Forelimb muscle (tissue), 1 donor: ENCODE measurements around the gene EIF4E. TPM values are rescaled to one million over a fixed set of nuclear protein-coding genes. Genes with fewer than 3 reads are reported as not detected.
A peak's percentile ranks its signal among the peaks of the same experiment; 100 is the strongest.
"Not testable (repeated sequence)": the region's sequence is repeated elsewhere in the genome, so short reads cannot be mapped to it uniquely, and the experiment has no call there.

Experiments
- DNase-seq: peaks from one replicate; pipeline ENCODE4 v3.0.0-alpha.2; 2013; ENCODE audit warnings: low read depth
- polyA plus RNA-seq: library from polyadenylated mRNA; unstranded; fragments of 120-200 nt; gene quantifications from one replicate; pipeline ENCODE4 v1.2.1, GENCODE V29; 2013; ENCODE audit not compliant: insufficient read length

EIF4E gene, protein sequence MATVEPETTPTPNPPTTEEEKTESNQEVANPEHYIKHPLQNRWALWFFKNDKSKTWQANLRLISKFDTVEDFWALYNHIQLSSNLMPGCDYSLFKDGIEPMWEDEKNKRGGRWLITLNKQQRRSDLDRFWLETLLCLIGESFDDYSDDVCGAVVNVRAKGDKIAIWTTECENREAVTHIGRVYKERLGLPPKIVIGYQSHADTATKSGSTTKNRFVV
- 47.7 TPM for polyA plus RNA-seq

DNA sequence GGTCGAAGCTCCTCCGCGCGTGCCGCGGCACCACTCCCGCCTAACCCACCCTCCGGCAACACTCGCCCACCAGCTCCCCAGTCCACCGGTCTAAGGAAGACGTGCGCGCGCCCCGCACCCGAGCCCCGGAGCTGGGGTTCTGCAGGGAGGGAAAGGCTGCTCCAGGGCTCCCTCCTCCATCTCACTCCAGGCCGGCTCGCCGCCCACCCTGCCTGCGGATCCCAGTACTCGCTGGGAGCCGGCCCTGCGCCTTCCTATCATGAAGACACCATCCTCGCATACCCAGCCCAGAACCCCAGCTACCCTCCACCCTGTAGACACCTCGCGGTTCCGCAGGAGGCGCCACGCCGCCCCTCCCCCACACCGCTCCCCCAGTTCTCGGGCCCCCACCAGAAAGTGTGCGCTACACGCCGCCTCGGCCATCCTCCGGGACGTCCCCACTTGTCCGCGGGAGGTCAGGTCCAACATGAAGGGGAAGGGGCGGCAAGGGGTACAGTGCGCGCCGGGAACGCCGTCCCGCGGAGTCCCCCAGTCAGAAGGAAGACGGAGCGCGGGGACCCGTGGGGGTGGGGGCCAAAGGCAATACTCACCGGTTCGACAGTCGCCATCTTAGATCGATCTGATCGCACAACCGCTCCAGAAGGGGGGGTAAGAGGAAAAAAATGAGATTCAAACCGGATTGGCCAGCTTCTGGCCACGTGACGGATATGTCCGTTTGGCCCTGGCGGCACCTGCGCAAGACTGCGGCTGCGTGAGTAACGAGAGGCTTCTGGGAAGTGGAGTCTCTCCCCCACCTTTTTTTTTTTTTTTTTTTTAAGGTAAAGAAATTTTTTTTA, at the start of gene EIF4E:
Gene EIF4E (minus strand): TSS at position 629 of the 836 bp plus-strand sequence. CDS start 21 bp downstream, at position 608.
- DNase-seq: peak; percentile 97

DNA sequence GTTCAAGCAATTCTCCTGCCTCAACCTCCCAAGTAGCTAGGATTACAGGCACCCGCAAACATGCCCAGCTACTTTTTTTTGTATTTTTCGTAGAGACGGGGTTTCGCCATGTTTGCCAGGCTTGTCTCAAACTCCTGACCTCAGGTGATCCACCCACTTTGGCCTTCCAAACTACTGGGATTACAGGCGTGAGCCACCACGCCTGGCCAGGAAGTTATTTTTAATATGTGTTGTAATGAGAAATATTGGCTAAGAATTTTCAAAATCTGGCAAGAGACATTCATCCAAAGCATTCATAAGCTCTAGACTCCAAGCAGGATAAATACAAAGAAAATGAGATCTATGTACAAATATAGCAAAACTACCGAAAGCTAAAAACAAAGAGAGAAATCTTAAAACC, 48.6 kb upstream of the EIF4E start:
- DNase-seq: no peak

DNA sequence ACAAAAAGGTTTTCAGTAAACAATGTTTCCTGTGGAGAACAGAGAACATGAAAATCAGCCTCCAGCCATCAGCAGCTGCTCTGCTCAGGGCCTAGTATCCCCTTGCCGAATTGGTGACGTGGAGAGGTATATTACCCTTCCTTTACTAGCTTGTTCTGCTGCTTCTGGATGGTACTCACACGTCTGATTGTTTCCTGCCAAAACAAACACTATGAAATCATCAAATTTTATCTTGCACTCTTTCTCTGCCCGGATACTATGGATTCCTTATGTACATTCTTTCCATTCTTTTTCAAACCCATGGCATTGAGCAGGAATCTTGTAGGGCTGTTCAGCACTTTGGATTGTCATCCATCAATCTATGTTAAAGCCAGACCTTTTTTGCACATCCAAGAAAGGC, 47.8 kb upstream of the EIF4E start:
- no peak for DNase-seq

DNA sequence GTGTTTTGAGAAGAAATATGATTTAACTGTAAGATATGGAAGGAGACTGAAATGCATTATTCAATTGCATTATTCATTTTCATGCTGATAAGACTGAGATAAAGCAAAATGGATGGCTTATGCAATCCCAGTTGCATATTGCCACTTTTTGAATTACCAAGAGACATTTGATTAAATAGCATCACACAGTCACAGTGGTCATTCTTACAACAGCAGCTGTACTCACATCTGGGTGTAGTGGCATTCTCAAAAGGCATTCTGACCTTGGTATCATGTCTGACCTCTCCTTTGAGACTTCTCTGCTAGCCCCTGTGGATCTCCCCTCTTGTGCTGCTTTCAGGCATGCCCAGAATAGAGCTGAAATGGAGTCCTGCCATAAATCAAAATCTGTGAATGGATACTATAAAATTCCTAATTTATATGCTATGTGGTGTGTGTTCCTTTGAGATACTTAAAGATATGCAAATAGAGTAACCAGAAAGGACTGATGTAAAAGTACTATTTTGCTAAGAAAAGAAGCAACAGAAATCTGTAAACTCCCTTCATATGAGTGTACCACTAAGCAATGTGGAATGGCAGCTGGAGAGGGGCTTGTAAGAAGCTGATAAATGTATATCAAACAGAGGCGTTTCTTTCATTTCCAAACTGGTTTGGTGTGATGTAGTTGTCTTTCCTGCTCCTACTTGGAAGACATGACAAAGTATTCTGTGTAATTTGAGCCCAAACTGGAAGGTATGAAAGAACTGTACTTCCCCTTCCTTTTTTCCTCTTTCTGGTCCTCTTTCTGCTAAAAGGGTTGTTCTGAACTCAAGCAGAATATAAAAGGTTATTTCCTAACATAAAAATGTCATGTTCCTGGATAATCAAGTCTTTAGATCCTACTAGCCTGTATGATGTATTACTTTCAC, 41.2 kb upstream of the EIF4E start:
- DNase-seq: no peak

DNA sequence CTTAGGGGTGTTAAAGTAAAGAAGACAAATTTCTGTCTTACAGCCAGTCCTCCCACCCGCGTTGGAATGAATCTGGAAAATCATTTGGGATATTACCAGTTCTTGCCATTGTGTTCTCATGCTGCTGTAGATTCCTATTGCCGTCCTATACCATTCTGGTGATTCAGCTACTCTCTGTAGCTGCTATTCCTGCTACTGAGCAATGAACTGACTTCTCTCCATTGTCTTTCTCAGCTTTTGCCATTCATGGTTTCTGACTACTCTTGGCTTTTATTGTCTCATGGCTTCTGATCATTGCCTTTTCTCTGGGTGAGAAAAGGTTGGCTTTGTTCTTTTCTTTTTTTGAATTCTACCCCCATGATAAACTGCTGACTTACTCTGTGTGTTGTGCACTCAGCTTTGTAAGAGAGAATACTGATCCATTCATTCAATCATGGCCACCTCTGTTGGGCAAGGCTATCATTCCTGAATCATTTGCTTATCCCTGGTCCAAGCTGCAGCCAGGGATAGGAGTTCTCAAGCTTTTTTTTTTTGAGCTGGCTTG, 38.9 kb upstream of the EIF4E start:
- DNase-seq: no peak

DNA sequence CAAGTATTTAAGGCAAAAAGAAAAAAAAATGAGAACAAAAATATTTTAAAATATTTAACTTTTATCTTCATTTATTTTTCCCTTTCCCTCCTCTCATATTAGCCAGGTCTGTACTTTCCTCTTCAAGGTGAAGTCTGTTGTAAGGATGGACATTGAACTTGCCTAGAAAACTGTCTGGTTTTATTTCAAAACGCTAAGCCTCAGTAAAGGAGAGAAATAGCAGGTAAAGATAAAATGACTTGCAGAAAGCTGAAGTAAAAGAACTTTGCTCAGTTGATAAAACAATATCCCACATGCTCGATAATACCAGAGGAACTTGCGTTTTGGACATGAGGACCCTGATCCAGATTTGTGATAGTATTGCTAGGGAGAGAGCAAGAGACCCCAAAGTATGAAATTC, 38.0 kb upstream of the EIF4E start:
- DNase-seq: no peak

DNA sequence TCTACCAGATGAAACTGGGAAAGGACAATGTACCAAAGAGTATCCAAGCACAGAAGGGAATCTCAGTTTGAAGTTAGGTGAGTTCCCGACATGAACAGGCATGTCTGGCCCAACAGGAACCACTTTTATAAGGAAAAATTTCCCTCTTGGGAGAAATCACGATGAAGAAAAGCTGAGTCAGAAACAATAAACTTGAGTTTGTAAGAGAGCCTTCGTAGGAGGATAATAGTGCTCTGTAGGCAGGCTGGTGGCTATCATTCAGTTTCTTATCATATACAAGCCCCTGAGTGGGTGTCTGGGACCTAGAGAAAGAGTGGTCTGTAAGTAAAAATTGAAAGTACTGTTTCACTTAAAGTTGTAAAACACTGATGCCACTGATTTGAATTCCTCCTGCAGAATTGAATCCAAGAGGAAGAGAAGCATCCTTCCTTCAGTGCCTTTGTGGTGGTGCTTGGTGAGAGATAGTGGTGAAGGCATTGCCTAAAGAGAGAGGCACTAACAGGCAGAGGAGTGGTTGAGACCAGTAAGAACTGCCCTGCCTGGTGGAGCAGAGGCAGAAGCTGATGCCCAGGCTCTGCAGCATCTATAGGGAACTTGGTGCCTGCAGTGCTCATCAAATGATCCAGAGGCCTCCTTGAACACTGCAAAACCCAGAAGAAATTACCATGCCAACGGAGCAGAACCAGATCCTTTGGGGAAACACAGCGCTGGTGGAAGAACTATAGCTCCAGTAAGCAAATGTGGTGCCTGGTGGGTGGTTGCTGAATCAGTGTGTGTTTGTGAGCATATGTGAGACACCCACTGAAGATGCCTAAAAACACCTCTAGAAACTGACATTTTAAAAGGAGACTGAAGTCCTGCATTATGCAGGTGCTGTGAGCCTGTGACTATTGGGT, 34.9 kb upstream of the EIF4E start:
- DNase-seq: no peak

DNA sequence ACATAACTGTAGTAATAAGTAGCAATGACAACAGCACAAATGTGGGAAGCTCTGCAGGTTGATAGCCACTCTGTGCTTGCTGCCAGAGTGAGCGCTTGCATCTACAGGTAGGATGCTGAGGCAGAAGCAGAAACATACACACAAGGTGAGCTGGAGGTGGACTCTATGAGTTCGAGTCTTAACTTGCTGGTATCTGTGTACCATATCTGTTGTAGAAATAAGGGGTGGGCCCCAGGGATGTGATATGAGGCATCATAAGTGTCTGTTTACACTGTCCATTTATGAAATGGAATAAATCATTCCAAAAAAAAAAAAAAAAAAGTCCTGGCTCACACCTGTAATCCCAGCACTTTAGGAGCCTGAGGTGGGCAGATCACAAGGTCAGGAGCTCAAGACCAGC, 32.8 kb upstream of the EIF4E start:
- no peak for DNase-seq

DNA sequence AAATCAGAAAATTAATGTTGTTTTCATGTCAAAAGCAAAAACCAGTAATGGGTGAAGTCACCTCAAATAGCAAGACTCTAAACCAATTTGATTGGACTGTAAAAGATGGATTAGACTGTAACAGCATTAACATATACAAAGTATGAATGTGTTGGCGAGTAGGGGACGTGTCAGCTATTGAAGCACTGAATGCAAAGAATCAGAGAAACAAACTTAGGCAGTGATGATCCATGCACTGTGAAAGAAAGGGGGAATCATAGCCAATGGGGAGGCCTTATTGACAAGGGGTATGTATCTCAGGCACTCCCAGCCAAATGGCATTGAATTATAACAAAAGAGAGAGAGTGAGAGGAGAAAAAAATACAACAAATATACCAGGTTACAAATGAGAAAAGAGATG, 30.5 kb upstream of the EIF4E start:
- DNase-seq: no peak

DNA sequence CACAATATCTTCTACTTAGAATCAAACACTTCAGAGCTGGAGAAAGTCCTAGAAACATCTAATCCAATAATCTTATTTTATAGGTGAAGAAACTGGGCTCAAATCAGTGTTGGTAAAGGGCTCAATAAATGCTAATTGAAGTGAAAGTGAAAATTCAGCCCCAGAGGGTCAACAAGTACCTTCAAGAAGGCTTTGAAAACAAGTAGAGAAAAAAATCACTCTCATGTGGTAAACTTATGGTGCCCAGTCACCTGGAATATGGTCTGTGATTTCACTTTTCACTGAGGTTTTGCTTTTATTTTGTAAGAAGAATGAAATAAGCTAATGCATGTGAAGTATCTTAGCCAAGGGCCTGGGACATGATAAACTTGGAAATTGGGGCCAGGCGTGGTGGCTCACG, 29.1 kb upstream of the EIF4E start:
- no peak for DNase-seq

DNA sequence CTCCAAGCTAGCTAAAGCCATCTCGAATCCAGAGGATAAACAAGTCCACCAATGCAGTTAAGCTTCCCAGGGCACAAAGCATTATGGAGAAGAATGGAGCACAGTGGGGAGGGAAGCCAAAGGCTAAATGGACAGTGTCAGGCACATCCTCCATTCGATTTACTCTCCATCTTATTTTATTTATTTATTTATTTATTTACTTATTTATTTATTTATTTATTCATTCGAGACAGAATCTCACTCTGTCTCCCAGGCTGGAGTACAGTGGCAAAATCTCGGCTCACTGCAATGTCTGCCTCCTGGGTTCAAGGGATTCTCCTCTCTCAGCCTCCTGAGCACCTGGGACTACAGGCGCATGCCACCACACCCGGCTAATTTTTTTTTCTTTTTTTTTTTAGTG, 26.3 kb upstream of the EIF4E start:
- DNase-seq: no peak

DNA sequence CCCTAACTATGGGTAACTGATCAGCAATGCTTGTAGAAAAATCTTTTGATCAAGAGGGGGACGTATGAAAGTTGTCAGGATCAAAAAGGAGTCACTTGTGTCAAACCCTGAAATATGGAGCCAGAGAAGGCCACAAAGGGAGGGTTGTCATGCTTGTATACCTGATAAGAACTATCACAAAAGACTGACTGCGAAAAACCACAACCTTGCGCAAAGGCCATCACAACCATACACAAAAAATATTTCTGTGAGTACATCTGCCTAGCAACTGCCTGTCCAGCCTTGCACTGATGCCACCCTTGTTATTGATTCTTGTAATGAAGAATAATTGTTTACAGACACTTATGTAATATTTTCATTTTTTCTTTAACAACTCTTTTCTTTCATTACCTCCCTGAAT, 22.8 kb upstream of the EIF4E start:
- no peak for DNase-seq

DNA sequence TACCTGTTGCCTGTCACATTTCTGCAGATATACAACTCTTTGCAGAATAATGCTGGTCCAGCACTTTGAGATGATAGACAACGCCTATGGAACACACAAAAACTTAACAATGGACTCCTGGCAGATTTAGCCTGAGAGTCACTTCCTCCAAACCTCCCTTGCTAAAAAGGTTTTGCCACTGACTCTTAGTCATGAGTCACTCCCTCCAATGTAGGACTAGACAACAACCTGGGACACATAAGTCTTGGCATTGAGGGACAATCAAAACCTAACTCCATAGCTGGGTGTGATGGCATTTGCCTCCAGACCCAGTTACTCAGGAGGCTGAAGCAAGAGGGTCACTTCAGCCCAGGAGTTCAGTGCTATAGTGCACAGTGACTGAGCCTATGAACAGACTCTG, 22.0 kb upstream of the EIF4E start:
- no peak for DNase-seq

DNA sequence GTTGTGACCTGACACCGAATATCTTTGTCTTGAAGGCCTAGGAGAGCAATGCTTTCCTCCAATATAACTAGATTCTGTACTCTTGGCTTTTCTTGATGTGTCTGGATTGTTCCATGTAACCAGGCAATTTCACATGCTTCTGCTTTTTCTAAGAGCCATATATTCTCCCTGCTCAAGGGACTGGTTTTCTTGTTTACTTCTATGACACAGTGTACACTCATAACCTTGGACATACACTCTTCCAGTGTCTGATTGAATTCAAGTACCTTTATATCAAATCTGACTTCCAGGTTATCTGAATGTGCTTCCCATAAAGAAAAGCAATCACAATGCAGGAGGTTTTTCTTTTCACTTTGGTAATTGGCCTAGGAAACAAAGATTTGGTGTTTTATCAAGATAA, 17.4 kb upstream of the EIF4E start:
- no peak for DNase-seq

DNA sequence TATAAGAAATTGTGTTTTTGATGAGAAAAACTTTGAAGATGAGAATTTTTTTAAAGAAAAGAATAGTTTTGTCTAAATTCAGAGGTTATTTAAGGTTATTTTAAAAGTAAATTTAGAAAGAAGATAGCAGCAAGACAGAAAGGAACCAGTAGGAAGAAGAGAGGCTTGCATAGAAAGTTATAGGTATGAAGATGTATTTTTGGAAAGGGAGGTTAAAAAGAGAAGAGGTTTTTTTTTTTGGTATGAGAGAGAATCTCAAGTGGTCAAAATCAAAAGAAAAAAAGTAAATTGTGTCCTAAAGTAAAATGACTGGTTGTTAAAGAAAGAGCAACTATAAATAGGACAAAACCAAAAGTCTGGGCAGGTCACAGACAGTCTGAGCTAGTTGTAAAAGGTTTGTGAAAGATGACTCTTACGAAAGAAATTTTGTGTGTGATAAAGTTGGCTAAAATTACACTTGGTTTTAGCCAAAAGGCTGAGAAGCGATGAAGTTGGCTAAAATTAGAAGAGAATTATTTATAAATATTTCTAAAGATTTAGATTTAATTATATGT, 16.4 kb upstream of the EIF4E start:
- no peak for DNase-seq

DNA sequence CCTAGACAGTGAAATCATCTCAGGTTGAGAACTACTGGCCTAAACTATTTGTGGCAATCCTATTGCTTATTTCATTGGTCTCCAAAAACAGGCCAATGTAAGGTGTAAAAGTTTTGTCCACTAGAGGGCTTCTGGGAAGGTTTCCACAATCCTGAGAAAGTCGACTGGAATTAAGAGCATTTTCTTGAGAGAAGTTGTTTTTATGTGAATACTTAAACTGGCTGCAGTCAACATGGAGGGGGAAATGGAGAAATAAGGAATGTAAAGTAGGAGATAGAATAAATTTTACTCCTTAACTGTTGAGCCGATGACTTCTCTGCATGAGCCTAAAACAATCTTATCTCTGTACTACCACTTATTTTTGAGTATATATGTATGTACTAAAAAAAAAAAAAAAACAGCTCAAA, 11.0 kb upstream of the EIF4E start:
- DNase-seq: no peak

DNA sequence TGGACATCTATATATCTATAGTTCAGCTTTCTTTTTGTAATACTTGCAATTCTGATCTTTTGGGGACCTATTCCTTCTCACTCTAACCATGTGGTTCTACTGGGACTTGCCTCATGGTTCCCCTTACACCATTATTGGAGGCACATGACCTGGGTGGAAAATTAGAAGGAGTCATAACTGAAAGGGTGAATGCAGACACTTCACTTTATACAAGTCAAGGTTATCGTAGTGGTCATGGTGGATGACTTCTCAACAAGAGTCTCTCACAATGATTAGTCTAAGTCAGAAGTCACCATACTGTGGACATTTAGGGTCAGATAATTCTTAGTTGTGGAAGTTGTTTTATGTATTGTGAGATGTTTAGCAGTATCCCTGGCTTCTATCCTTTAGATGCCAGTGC, 10.5 kb upstream of the EIF4E start:
- no peak for DNase-seq

DNA sequence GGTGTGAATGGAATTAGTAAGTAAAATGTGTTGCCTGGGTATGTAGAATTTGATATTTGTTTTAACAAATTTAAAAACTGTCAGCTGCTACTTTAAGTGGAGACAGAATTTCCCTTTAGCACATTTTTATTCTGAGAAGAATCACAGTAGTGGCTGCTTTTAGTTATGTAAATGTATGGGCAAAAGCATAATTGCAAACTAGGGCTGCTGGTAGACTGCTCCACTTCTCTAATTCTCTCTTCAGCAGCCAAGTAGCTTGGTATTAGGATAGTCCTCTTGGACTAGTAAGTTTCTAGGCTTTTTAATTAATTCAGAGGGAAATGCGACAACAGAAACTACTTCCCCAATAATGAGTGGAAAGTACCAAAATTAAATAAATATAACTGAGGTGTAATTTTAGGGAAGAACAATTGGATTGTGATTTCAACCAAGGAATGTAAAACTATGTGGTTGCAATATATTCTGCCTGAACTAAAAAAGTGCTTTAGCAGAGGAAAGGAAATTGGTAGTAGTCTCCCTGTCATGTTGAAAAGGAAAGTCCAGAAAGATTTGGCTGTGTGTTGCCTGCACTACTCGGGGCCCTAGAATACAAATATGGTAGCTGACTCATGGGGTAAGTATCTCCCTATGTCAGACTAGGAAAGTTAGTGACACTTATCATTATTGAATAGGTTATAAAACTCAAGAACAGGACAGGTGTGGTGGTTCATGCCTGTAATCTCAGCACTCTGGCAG, 9.2 kb upstream of the EIF4E start:
- no peak for DNase-seq

DNA sequence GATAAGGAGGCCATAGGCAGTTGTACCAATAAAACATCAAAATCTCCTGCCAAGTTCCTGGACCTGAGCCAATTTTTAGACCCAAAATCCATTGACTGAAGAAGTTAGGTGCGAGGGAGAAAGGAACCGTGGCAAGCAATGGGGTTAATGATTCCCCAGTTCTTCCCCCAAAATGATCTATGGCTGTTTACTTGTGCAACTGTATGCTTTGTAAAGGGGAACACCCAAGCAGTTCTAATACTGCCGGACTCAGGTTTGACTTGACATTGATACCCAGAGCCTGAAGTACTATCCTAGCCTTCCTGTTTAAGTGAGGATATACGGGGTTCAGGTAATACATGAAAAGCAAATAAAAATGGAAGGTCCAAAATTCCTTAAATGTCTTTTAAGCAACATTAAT, 6.7 kb upstream of the EIF4E start:
- no peak for DNase-seq

DNA sequence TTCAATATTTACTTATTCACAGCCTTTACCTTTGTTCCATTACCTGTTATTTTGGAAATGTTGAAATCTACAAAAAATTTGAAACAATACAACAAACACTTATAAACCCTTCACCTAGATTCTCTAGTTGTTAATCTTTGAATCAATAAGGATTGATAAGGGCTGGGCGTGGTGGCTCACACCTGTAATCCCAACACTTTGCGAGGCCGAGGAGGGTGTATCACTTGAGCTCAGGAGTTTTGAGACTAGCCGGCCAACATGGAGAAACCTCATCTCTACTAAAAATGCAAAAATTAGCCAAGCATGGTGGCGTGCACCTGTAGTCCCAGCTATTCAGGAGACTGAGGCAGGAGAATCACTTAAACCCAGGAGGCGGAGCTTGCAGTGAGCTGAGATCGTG, 5.9 kb upstream of the EIF4E start:
- DNase-seq: not testable (repeated sequence)
